Endothelial cell of umbilical vein (primary cell): Measurements from ENCODE around the gene TUNAR. TPM values are rescaled to one million over a fixed set of nuclear protein-coding genes. Genes with fewer than 3 reads are reported as not detected.

Source experiments
- BruUV-seq: library from RNA; stranded (reverse); fragments of 400-500 nt; replicated peaks from 2 replicates; lab custom pipeline; 2021; lab: Mats Ljungman, UMichigan
- CTCF ChIA-PET: fragments of 300-600, 350-600 bp; sonication (Branson Sonifier 250); formaldehyde crosslinking; loops from one replicate; lab custom pipeline; 2021; ENCODE audit warnings: antibody characterized with exemption, inconsistent platforms; lab: Charles Lee
- POLR2A ChIA-PET: fragments of 300-600, 350-600 bp; sonication (Branson Sonifier 250); formaldehyde crosslinking; loops from one replicate; lab custom pipeline; 2021; ENCODE audit warnings: antibody characterized with exemption, inconsistent platforms; lab: Charles Lee
- DNase-seq: peaks from one replicate; pipeline ENCODE4 v3.0.0-alpha.2; 2011; ENCODE audit warnings: low read depth, low spot score
- FAIRE-seq: peaks from 2 replicates; lab custom pipeline; 2011; peaks lifted over from hg19 to GRCh38; lab: Jason Lieb, UNC
- H2AFZ ChIP-seq: 2 replicates; pipeline ENCODE4 v1.6.0; 2012; ENCODE audit warnings: low read depth, low read length, control low read depth, inconsistent platforms
- H3K27ac ChIP-seq: 2 replicates; pipeline ENCODE4 v1.5.1; 2011; ENCODE audit warnings: low read depth, mild to moderate bottlenecking, control low read depth, low read length, moderate library complexity; ENCODE audit not compliant: insufficient read depth
- H3K27me3 ChIP-seq, 2 experiments: 2 replicates each; pipeline versions ENCODE4 v1.6.0 to v1.6.1; 2011; ENCODE audit warnings: low read length in 2 of 2, mixed read lengths in 1 of 2; ENCODE audit not compliant: control insufficient read depth in 2 of 2, insufficient read depth in 2 of 2
- H3K36me3 ChIP-seq, 2 experiments: 2 replicates in 1 of 2; 3 replicates in 1 of 2; pipeline ENCODE4 v1.5.1; 2011; ENCODE audit warnings: low read length in 2 of 2, mild to moderate bottlenecking in 1 of 2, moderate library complexity in 1 of 2; ENCODE audit not compliant: control insufficient read depth in 2 of 2, insufficient read depth in 2 of 2; ENCODE audit errors: extremely low read depth in 1 of 2
- H3K4me1 ChIP-seq: 3 replicates; pipeline ENCODE4 v1.5.1; 2011; ENCODE audit warnings: mild to moderate bottlenecking, low read length; ENCODE audit not compliant: control insufficient read depth, insufficient read depth; ENCODE audit errors: extremely low read depth
- H3K4me2 ChIP-seq: 2 replicates; pipeline ENCODE4 v1.6.1; 2011; ENCODE audit warnings: low read length, control low read depth, mixed read lengths; ENCODE audit not compliant: insufficient read depth
- H3K4me3 ChIP-seq, 3 experiments: fragments of 200-600 bp in 1 of 3; sonication (generic), shearing (Covaris generic) in 1 of 3; replicated peaks in 1 of 3; 2 replicates each; pipeline ENCODE4 v1.5.1; 2011 to 2016; ENCODE audit warnings: control low read depth in 3 of 3, low read length in 3 of 3, mild to moderate bottlenecking in 2 of 3, inconsistent platforms in 1 of 3, low read depth in 1 of 3, moderate library complexity in 1 of 3; ENCODE audit not compliant: insufficient read depth in 1 of 3
- H3K79me2 ChIP-seq: 2 replicates; pipeline ENCODE4 v1.6.0; 2012; ENCODE audit warnings: low read length, inconsistent platforms; ENCODE audit not compliant: control insufficient read depth, insufficient read depth
- H3K9ac ChIP-seq: replicated peaks from 2 replicates; pipeline ENCODE3; 2011; ENCODE audit warnings: low read length, control low read depth; ENCODE audit not compliant: insufficient read depth; ENCODE audit errors: extremely low read depth
- H3K9me1 ChIP-seq: replicated peaks from 3 replicates; pipeline ENCODE4 v1.6.0; 2011; ENCODE audit warnings: mild to moderate bottlenecking, low read length; ENCODE audit not compliant: control insufficient read depth, insufficient read depth; ENCODE audit errors: extremely low read depth
- H3K9me3 ChIP-seq: replicated peaks from 2 replicates; pipeline ENCODE4 v1.5.1; 2012; ENCODE audit warnings: low read length, inconsistent platforms; ENCODE audit not compliant: control insufficient read depth, insufficient read depth
- H4K20me1 ChIP-seq: replicated peaks from 2 replicates; pipeline ENCODE3; 2011; ENCODE audit warnings: mild to moderate bottlenecking, low read length; ENCODE audit not compliant: control insufficient read depth, insufficient read depth; ENCODE audit errors: extremely low read depth
- CTCF ChIP-seq, 2 donors: IDR thresholded peaks; 1 replicate in 1 of 2; 2 replicates in 1 of 2; pipeline ENCODE4 v1.5.1; 2011; ENCODE audit warnings: low read length in 2 of 2, mild to moderate bottlenecking in 2 of 2, moderate library complexity in 2 of 2, control low read depth in 1 of 2, inconsistent platforms in 1 of 2, low read depth in 1 of 2; ENCODE audit not compliant: insufficient read depth in 1 of 2; ENCODE audit errors: extremely low read depth in 1 of 2
- EZH2 ChIP-seq: IDR thresholded peaks from 2 replicates; pipeline ENCODE4 v1.6.1; 2012; ENCODE audit warnings: borderline replicate concordance, low read depth, mild to moderate bottlenecking, moderate library complexity, low read length, inconsistent platforms; ENCODE audit not compliant: severe bottlenecking
- FOS ChIP-seq: IDR thresholded peaks from 2 replicates; pipeline ENCODE4 v1.6.1; 2011; ENCODE audit warnings: mild to moderate bottlenecking, low read length, moderate library complexity, borderline replicate concordance; ENCODE audit not compliant: insufficient read depth
- GATA2 ChIP-seq: IDR thresholded peaks from 2 replicates; pipeline ENCODE4 v1.7.0; 2011; ENCODE audit warnings: low read depth, mild to moderate bottlenecking, moderate library complexity, mixed read lengths, low read length; ENCODE audit not compliant: insufficient read length, insufficient read depth
- JUN ChIP-seq: IDR thresholded peaks from 2 replicates; pipeline ENCODE4 v1.6.1; 2011; ENCODE audit warnings: borderline replicate concordance, low read depth; ENCODE audit not compliant: insufficient read length, insufficient read depth
- MYC ChIP-seq: IDR thresholded peaks from one replicate; pipeline ENCODE4 v1.6.1; 2011; ENCODE audit warnings: mild to moderate bottlenecking, low read depth, low read length
- POLR2A ChIP-seq: IDR thresholded peaks from 2 replicates; pipeline ENCODE4 v1.6.1; 2012; ENCODE audit warnings: low read depth, mild to moderate bottlenecking, control low read depth, low read length
- POLR2AphosphoS5 ChIP-seq: IDR thresholded peaks from 2 replicates; pipeline ENCODE4 v1.6.1; 2012; ENCODE audit warnings: low read depth, mild to moderate bottlenecking, control low read depth, low read length, moderate library complexity; ENCODE audit not compliant: insufficient read depth
- dilution Hi-C: fragments of 300-500 bp; cut with MboI; formaldehyde crosslinking; loops from one replicate; pipeline ENCODE4 v1.15.0; 2019; ENCODE audit warnings: low sequenced_read_pairs; ENCODE audit not compliant: extremely low pct_ligation_motif_present
- intact Hi-C: fragments of 100-400 bp; cut with micrococcal nuclease; formaldehyde crosslinking; loops from one replicate; pipeline ENCODE4 v1.10.0; 2022
- polyA plus RNA-seq, 4 experiments: library from polyadenylated mRNA; depleted of rRNA in 3 of 4; stranded (reverse) in 3 of 4; unstranded in 1 of 4; fragments of >200 nt; gene quantifications; 2 replicates each; pipeline versions ENCODE4 v1.2.1 to v1.2.3, GENCODE V29; 2011 to 2012; ENCODE audit warnings: missing spikeins in 1 of 4
- total RNA-seq: library from RNA; stranded (reverse); gene quantifications from 2 replicates; pipeline ENCODE4 v1.2.3, GENCODE V29; 2021
- TF ChIP-seq, protein P1 (sequence below): IDR thresholded peaks from 2 replicates; pipeline ENCODE4 v1.6.1; 2011; ENCODE audit not compliant: insufficient read depth, insufficient read length

Gene TUNAR
- total and polyA plus RNA-seq, 2 donors (not counting 3 experiments of a cell fraction or from before 2014, with no cell fraction given): not detected

- CTCF ChIA-PET: no interaction called here
- H4K20me1 ChIP-seq: no peaks in the 10 kb centered on the region
- no peak overlapping the region for H3K4me3 ChIP-seq
- no peak overlapping the region for H3K9ac ChIP-seq
- no peaks in the 10 kb centered on the region for H3K4me1 ChIP-seq
- TF ChIP-seq EZH2 (no peak), GATA2 (no peak), FOS (no peak), POLR2A (no peak), CTCF (IDR thresholded peaks at IDR 0.05; ENCODE audit: extremely low read depth in 1 of 2, insufficient read depth in 1 of 2, low read depth in 1 of 2, low read length in 2 of 2) (no peak), JUN (no peak), POLR2AphosphoS5 (no peak), MYC (no peak)
- TF ChIP-seq, protein P1, sequence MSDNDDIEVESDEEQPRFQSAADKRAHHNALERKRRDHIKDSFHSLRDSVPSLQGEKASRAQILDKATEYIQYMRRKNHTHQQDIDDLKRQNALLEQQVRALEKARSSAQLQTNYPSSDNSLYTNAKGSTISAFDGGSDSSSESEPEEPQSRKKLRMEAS: no peak
- POLR2A ChIA-PET: no interaction called here
- H3K9me1 ChIP-seq: no peaks in the 10 kb centered on the region
- no peaks in the 10 kb centered on the region for H3K9me3 ChIP-seq
- H3K27me3 ChIP-seq: no peaks in the 10 kb centered on the region
- intact Hi-C loops: no loop called here
- FAIRE-seq (no peak), DNase-seq (no peak)
- no peaks in the 10 kb centered on the region for H3K36me3 ChIP-seq
- no peak overlapping the region for H3K4me2 ChIP-seq
- H3K79me2 ChIP-seq: no peaks in the 10 kb centered on the region
- BruUV-seq: no TSS peak
- H3K27ac ChIP-seq: no peak overlapping the region
- no peak overlapping the region for H2AFZ ChIP-seq
- dilution Hi-C loops: no loop called here
These were observed 15.5 kb downstream of the TUNAR start for GRCh38 chr14:95892142-95892541.
